ENCODE data around the gene EPHA3.

EPHA3 gene

GRCh38 chr3:89474333-89475130, 367.1 kb downstream of the EPHA3 start:
- no peak for DNase-seq

GRCh38 chr3:89488800-89489580, 381.6 kb downstream of the EPHA3 start:
- DNase-seq, result no peak

DNA sequence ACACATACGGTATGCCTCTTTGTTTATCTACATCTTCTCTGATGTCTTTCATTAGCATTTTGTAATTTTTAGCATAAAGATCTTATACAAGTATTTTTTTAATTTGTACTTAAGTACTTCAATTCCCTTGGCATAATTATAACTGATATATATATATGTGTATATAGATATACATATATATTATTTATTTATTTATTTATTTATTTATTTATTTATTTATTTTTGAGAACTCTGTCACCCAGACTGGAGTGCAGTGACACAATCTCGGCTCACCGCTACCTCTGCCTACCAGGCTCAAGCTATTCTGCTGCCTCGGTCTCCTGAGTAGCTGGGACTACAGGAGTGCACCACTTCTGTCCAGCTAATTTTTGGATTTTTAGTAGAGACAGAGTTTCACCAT, 382.7 kb downstream of the EPHA3 start:
- no peak for DNase-seq

DNA sequence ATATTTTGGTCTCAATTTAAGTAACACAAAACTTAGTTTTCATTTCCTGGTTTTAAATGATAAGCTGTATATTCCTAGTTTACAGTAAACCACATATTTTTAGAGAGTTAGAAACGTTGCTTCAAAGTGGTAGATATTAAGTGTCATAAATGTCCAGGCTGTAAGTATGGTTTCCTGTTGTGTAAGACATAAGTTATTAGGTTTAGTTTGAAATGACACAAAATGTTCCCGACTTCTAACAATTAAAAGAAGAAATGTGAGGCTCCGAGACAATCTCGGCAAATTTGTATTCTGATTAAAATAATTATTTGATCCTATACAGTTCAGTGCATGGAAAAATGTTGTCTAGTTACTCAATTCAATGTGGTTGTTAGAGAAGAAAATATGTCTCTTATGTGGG, 387.3 kb downstream of the EPHA3 start:
- no peak for DNase-seq

- no peak for DNase-seq
These were observed 396.5 kb downstream of the EPHA3 start for GRCh38 chr3:89503891-89504391.

GRCh38 chr3:89504432-89504831, 397.0 kb downstream of the EPHA3 start:
- no peak for DNase-seq

DNA sequence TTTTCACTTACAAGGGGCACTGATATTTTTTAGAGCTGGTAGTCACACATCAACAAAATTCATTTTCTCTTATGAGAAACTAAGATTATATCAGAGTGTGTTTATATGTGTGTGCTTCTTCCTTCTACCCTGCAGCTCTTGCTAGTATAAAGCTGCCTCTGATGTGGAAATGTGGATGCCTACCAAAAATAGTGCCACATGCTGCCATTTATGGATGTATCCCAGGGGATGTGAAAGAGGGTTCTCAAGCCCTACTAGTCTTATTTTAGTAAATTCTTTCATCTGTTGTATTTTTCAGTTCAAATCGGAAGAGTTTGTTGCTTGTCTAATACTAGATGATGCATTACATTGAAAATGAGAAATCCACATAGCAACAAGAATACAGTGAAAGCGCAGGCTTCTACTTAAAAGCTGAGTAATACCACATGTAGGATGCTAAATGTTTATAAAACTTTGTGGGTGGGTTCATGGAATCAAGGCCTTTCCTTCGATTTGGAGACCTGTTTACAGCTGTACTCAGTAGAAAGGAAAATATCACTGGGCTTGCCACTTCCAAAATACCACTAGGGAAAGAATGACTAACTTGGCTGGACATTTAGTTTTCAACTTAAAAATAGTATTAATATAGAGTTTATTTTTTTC, 399.2 kb downstream of the EPHA3 start:
- DNase-seq, result no peak

- no peak for DNase-seq
These were observed 413.9 kb downstream of the EPHA3 start for GRCh38 chr3:89521328-89521727.

DNA sequence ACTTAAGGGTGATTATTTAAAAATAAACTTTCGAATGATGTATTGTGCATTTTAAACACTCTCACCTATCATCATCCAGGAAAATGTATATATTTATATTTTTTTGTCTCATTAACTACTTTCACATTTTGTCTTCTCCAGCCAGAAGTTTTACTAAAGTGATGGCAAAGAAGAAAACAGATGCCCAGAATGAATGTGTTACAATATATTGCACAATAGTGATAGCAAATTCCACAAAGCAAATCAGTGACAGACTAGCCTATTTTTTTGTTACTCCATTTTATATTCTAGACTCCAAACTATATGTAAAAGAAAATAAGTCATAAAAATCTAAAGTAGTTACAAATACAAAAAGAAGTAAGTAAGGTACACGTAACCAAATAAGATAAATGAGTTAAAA, 414.7 kb downstream of the EPHA3 start:
- DNase-seq, result no peak

DNA sequence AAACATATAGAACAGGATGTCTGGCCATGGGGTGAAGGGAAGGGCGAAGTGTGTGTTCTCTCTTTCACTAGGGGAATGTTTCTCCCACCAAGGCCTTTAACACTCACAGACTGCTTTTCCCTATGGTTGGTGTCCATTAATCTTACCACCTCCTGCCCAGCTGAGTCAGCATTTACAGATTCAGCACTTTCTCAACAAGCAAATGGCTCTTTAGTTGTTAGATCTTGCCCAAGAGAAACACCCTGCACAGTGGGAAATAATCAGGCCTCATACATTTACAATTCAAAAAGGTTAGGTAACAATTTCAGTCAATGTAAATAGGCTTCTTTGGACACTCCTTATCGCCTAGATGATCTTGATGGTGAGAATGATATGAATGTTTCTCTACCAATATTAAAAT, 418.2 kb downstream of the EPHA3 start:
- no peak for DNase-seq

DNA sequence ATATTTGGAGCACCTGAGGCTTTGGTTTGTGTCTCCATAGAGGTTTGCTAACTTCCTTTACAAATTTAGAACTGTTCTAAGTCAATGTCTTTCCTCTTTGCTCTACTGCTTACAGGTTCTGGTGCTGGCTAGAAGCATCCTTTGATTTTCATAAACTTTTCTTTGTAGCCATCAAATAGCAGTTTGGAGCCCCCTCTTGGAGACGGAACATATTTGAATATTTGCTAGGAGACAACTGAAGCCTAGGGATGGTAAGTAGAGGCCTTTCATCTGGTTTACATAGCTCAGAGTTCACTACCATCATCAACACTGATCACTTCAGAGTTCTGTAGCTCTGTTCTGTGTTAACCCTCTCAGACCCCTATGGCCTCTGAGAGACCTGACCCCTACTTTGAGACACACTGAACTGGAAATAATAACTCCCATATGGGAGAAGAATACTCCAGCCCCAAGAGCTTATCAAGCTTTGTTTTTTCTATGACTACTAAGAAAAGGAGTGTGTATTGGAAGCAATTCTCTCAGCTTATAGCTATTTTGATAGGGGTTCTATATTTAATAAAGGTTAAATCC, 420.4 kb downstream of the EPHA3 start:
- no peak for DNase-seq
